ENCODE data around the gene RHO.

RHO gene

DNA sequence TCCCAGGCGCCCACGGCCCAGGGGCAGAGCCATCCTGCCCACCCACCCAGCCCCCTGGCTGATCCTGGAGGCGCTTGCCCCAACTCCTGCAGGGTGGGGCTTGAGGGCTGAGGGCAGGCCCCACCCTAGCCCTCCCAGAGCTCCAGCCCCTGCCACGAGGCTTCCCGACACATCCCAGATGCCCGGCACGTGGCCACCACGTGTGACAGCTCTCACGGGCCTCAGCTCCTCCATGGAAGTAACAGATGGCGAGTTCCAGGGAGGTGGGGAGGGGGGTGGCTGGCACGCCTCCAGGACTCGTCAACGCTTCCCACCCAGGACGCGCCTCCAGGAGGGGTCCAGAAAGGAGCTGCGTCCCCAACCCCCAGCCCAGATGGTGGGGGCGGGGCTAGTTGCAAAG lies 48.9 kb downstream of the RHO start:
- no peak for DNase-seq (ENCODE audit: low read depth in 2 of 2)

- DNase-seq (ENCODE audit: low read depth in 2 of 2) = no peak
Measured at GRCh38 chr3:129577925-129578786, 49.7 kb downstream of the RHO start.

DNA sequence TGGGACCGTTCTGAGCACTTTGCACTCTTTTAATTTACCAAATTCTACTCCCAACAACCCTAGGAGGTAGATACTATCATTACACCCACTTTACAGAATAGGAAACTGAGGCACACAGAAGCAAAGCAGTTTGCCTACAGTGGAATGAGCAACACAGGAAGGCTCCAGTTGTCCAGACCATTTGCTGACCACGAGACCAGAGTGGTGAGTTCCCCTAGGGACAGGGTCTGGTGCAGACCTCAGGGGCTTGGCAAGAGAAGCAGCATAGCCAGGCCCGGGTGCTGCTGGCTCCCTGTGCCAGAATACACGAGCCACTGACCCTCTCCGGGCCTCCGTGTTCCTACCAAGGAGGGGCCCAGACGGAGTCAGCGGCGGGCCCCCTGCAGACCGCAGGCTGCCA lies 51.6 kb downstream of the RHO start:
- no peak for DNase-seq (ENCODE audit: low read depth in 2 of 2)

DNA sequence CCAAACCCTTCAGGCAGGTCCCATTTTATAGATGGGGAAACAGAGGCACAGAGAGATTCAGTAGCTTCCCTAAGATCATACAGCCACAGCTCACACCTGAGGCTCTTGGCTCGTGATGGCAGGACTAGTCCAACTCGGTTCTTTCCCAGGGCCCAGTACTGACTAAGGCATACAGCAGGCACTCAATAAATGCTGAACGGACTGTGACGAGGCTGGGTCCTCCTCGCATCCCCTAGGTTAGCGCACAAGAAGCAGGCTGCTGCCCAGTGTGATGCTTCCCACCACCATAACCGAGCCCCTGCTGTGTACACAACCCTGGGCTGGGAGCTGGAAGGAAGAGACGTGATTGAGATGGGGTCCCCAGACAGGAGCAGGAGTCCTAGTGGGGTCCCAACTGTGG lies 53.2 kb downstream of the RHO start:
- DNase-seq (ENCODE audit: low read depth in 2 of 2) = no peak

GRCh38 chr3:129582799-129583198 lies 54.4 kb downstream of the RHO start:
- DNase-seq (ENCODE audit: low read depth in 2 of 2) = no peak

DNA sequence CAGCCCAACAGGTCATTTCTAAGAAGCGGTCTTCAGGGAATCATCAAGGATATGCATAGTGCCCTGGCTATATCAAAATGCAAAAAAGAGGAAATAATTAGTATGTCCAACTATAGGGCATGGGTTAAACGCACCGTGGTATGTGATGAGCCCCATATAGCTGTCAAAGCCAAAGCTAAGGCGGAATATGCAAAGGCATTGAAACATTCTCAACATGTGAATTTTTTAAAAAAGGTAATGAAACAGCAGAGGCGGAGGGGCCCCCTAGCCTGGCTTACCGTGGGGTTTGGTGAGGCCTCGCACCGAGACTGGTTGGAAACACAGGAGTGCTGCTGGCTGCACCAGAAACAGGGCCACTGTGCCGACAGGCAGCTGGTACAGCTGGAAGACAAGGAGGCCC lies 54.9 kb downstream of the RHO start:
- DNase-seq (ENCODE audit: low read depth in 2 of 2) = no peak

DNA sequence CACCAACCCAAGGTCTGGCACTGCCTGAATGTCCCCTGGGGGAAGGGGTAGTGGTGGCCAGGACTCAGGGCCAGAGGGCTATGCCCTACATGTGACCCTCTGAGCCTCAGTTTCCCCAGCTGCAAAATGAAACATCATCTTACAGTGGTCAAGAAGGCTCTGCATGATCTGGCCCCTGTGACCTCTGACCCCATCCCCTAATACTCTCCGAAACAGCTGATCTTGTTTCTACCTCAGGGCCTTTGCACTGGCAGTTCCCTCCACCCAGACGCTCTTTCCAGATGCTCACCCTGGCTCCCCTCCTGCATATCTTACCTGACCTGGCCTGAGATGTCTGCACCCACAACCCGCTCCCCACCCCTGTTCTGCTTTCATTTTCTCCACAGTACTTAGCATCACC lies 56.2 kb downstream of the RHO start:
- DNase-seq (ENCODE audit: low read depth in 2 of 2) = no peak
